ENCODE data around the gene AAK1. TPM values are rescaled to one million over a fixed set of nuclear protein-coding genes. Genes with fewer than 3 reads are reported as not detected.

Gene AAK1
- total RNA-seq, 1 experiment from 2014 or later = 40.5 TPM

DNA sequence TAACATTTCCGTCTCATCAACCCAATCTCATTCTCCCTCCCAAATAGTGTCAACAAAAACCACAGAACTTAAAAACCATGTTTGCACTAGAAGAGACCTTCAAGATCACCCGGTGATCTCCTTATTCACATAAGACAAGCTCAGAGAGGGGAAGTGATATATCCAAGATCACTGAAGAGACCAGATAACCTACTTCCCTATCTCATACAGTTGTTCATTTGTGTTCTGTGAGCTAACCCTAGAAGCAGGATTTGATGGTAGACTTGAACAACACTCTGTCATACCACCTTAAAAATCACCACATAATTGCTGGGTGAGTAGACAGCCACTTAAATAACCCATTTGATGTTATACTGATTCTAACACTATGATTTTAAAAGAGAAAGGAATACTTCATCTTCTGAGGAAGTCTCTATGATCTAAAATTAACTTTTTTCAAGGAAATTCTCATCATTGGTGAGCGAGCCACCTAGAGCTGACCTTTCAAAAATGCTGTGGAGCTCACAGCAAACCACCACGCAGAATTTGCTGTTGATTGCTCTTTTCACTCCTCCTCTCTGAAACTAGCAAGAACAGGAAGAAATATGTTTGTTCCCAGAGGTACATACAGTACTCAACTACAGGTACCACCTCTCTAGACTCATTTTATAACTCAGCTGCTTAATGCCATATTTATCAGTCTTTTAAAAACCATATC is 15.1 kb downstream of the AAK1 start:
- H3K27me3 ChIP-seq (replicated peaks; ENCODE audit: insufficient read depth, low read depth, low read length, poor library complexity) = no peaks in the 10 kb centered on the region
- no peaks in the 10 kb centered on the region for H3K36me3 ChIP-seq (ENCODE audit: insufficient read depth, low read length, poor library complexity, severe bottlenecking)
- intact Hi-C loops (cut with micrococcal nuclease; ENCODE audit: unreplicated experiment) = no loop called here
- no peak for TF ChIP-seq CTCF (conservative IDR thresholded peaks at IDR 0.05; ENCODE audit: low read depth, low read length)
- no peak for TF ChIP-seq EZH2 (IDR thresholded peaks at IDR 0.05; ENCODE audit: borderline replicate concordance, low read depth, low read length, poor library complexity, severe bottlenecking)
- CTCF ChIA-PET = no interaction called here
- H3K9me3 ChIP-seq (ENCODE audit: low read depth, low read length, poor library complexity, severe bottlenecking) = no peaks in the 10 kb centered on the region
- DNase-seq (ENCODE audit: low spot score) = no peak
- no peak overlapping the region for H3K27ac ChIP-seq (ENCODE audit: low read depth, low read length, poor library complexity, severe bottlenecking)
- no TSS peak for BruUV-seq (replicated peaks)
- POLR2A ChIA-PET (ENCODE audit: low non-redundant PET) = no interaction called here
- no peak overlapping the region for H3K4me3 ChIP-seq (ENCODE audit: low read depth, low read length, poor library complexity, severe bottlenecking)
- no peaks in the 10 kb centered on the region for H3K4me1 ChIP-seq (ENCODE audit: insufficient read depth, low read length, poor library complexity, severe bottlenecking)

- Histone ChIP-seq H3K27ac (ENCODE audit: low read depth, low read length, poor library complexity, severe bottlenecking) (no peak overlapping the region), H3K9me3 (ENCODE audit: low read depth, low read length, poor library complexity, severe bottlenecking) (no peaks in the 10 kb centered on the region), H3K27me3 (replicated peaks; ENCODE audit: insufficient read depth, low read depth, low read length, poor library complexity) (no peaks in the 10 kb centered on the region), H3K4me3 (ENCODE audit: low read depth, low read length, poor library complexity, severe bottlenecking) (no peak overlapping the region), H3K36me3 (ENCODE audit: insufficient read depth, low read length, poor library complexity, severe bottlenecking) (no peaks in the 10 kb centered on the region), H3K4me1 (ENCODE audit: insufficient read depth, low read length, poor library complexity, severe bottlenecking) (no peaks in the 10 kb centered on the region)
- TF ChIP-seq CTCF (conservative IDR thresholded peaks at IDR 0.05; ENCODE audit: low read depth, low read length) (no peak), EZH2 (IDR thresholded peaks at IDR 0.05; ENCODE audit: borderline replicate concordance, low read depth, low read length, poor library complexity, severe bottlenecking) (no peak)
- DNase-seq (ENCODE audit: low spot score) = no peak
- BruUV-seq (replicated peaks) = no TSS peak
- CTCF ChIA-PET = no interaction called here
- intact Hi-C loops (cut with micrococcal nuclease; ENCODE audit: unreplicated experiment) = no loop called here
- POLR2A ChIA-PET (ENCODE audit: low non-redundant PET) = no interaction called here
Observed at GRCh38 chr2:69625078-69625795, 18.3 kb downstream of the AAK1 start.

DNA sequence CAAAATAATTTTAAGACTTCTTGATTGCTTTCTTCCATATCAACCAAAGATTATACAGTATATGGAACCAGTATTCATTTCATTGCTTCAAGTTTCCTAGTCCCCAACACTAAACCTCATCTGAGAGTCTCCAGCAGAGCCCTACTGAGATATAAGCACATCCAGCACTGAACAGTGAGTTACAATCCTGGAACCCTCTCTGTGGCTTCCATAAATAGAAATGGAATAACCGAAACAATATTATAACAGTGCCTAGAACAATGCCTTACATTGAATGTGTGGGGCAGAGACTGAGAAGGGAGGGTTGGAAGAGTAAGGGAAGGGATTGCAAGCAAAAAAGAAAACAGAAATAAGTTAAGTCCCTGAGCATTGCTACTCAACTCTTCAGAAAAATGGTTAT is 18.9 kb downstream of the AAK1 start:
- Histone ChIP-seq H3K27me3 (replicated peaks; ENCODE audit: insufficient read depth, low read depth, low read length, poor library complexity) (no peaks in the 10 kb centered on the region), H3K27ac (ENCODE audit: low read depth, low read length, poor library complexity, severe bottlenecking) (no peak overlapping the region), H3K9me3 (ENCODE audit: low read depth, low read length, poor library complexity, severe bottlenecking) (no peaks in the 10 kb centered on the region), H3K36me3 (ENCODE audit: insufficient read depth, low read length, poor library complexity, severe bottlenecking) (no peaks in the 10 kb centered on the region), H3K4me3 (ENCODE audit: low read depth, low read length, poor library complexity, severe bottlenecking) (no peak overlapping the region), H3K4me1 (ENCODE audit: insufficient read depth, low read length, poor library complexity, severe bottlenecking) (no peaks in the 10 kb centered on the region)
- BruUV-seq (replicated peaks) = no TSS peak
- CTCF ChIA-PET = no interaction called here
- POLR2A ChIA-PET (ENCODE audit: low non-redundant PET) = no interaction called here
- intact Hi-C loops (cut with micrococcal nuclease; ENCODE audit: unreplicated experiment) = no loop called here
- no peak for DNase-seq (ENCODE audit: low spot score)
- no peak for TF ChIP-seq CTCF (conservative IDR thresholded peaks at IDR 0.05; ENCODE audit: low read depth, low read length)
- no peak for TF ChIP-seq EZH2 (IDR thresholded peaks at IDR 0.05; ENCODE audit: borderline replicate concordance, low read depth, low read length, poor library complexity, severe bottlenecking)

Measured in A673 (cell line).